Renal cortex interstitium (tissue), 11 donors: ENCODE data around the gene CORO1C. TPM values are rescaled to one million over a fixed set of nuclear protein-coding genes. Genes with fewer than 3 reads are reported as not detected.

Source experiments
- DNase-seq, 11 donors: peaks; one replicate each; pipeline ENCODE4 v3.0.0-alpha.2; 2013; ENCODE audit warnings: low read depth in 9 of 11, low spot score in 4 of 11; ENCODE audit errors: extremely low read depth in 1 of 11
- polyA plus RNA-seq, 3 donors: library from polyadenylated mRNA; unstranded; fragments of 120-200 nt; gene quantifications; one replicate each; pipeline ENCODE4 v1.2.1, GENCODE V29; 2013; ENCODE audit not compliant: insufficient read length in 3 of 3

The CORO1C gene
- polyA plus RNA-seq, 3 donors = 56.2 to 65.8 (median 60.5) TPM

DNA sequence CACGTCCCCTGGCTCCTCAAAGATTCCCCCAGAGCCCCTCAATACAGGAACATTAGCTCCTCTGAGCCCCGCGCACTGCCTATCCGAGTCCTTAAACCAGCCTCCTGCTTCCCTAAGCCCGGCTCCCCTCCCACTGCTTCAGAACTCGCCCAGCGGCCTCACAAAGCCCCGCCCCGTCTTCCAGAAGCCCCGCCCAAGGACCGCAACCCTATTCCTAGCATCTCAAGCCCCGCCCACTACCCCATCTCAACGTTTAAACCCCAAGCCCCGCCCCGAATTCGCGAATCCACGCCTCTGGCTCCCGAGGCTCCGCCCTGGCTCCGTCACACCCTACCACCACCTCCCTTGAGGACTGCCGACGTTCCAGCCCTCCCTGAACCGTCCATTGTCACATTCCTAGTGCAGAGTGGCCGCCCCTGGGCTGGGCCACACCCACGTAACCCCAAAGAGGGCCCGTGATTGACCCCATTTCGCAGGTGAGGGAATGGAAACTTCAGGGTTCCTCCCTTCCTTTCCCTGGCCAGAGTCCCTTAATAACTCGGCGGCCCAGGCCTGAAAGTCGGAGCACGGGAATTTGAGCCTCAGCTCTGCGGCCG lies 646 bp upstream of the CORO1C start:
- DNase-seq = peak; percentile 89 to 97 (median 95)

- peak in 4 of 11 donors; percentile 46 to 61 (median 55) for DNase-seq
Observed at GRCh38 chr12:108730365-108731104, 783 bp downstream of the CORO1C start.

GRCh38 chr12:108729612-108730364 lies 1.5 kb downstream of the CORO1C start:
- DNase-seq = no peak

DNA sequence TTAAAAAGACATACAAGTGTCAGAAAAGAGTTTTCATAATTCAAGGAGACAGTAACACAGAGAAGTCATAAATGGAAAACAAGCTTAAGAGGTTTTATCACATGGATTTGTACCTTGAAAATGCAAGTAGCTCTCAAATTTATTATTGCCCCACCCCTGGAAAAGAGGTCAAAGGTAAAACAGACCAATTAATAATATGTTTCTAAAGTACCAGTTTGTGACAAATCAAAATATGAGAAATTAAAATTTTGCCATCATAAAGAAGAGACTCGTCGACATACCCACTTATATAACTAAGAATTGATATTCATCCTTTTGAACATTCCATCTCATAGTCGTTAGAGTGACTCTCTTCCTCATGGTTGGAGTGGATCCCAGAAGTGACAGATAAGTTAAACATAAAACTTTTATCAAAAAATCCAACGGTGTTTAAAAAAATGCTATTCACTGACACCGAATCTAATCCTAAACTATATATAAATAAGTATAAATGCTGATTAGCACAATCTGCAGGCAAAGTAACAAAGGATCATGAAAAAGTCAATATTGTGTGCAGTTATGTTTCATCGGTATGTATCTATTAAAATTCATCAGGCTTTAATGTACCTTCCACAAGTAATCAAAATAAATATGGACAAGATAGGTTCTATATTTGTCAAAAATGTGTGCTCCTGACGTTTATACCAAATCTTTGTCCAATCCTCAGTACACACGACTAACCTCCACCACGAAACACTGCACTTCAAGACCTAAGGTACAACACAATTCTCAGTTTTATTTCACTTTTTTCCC lies 2.3 kb downstream of the CORO1C start:
- DNase-seq = no peak

DNA sequence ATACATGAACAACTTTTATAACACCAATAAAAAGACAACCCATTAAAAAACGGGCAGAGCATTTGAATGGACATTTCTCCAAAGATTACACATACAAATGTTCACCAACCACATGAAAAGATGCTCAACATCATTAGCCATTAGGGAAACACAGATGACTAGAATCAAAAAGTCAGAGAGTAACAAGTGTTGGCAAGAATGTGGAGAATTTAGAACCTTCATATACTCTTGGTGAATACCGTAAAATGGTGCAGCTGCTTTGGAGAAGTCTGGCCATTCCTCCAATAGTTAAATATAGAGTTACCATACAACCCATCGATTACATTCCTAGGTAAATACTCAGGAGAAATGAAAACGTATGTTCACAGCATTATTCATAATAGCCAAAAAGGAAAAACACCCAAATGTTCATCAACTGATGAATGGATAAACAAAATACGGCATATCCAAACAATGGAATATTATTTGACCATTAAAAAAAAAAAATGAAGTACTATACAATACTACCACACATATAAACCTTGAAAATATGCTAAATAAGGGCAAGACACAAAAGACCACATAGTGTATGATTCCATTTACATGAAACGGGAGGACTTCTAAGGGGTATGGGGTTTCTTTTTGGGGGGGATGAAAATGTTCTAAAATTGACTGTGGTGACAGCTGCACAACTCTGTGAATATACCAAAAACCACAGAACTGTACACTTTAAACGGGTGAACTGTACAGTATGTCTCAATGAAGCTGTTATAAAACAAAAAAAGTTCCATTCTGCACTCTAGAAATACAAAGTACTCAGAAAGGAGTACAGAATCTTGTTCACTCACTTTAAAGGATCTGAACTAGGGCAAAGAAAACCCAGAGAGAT lies 3.2 kb downstream of the CORO1C start:
- no peak for DNase-seq

- no peak for DNase-seq
Observed at GRCh38 chr12:108727161-108727560, 4.2 kb downstream of the CORO1C start.

DNA sequence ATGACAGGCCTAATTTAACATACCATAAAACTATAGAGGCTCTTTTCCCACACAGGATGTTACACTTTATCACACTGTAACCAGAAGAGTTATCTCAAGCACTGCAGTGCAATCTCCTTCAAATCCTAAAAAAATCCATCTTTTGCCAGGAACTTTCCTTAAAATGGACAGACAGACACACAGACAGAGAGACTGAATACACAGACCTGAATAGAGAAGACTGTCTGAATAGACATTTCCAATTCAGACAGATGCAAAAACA lies 6.5 kb downstream of the CORO1C start:
- DNase-seq = no peak

DNA sequence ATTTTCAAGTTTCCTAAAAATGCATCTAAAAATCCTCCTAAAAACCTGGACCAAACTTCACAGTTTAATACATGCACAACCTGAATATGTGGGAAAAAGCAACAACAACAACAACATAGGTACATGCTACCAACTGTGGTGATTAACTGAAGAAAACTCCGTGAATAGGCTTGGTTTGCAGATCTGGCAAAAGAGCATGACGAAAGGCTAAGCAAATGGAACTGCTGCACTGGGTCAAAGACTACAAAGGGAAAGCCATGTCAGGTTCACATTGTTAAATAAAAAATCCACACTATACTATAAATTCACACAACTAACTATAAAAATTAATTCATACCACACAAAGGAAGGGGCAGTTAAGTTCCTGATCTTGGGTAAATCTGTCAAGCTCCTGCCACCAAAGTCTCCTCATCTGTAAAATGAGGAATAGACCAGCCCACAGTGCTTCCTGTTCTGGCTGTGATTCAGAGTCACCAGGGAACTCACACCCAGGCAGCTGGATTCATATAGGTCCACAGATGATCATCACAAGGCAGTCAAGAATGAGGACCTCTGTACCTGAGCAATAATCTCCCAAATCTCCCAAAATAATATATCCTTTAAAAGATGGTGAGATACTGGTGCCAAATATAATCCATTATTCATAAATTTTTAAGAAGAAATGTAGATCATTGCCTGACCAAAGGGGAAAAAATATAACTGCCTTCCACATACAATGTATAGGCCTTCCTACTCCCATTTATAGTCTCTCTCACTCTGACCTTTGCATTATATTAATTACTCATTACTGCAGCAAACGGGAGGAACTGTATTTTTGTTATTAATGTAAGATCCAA lies 7.0 kb downstream of the CORO1C start:
- DNase-seq = no peak

DNA sequence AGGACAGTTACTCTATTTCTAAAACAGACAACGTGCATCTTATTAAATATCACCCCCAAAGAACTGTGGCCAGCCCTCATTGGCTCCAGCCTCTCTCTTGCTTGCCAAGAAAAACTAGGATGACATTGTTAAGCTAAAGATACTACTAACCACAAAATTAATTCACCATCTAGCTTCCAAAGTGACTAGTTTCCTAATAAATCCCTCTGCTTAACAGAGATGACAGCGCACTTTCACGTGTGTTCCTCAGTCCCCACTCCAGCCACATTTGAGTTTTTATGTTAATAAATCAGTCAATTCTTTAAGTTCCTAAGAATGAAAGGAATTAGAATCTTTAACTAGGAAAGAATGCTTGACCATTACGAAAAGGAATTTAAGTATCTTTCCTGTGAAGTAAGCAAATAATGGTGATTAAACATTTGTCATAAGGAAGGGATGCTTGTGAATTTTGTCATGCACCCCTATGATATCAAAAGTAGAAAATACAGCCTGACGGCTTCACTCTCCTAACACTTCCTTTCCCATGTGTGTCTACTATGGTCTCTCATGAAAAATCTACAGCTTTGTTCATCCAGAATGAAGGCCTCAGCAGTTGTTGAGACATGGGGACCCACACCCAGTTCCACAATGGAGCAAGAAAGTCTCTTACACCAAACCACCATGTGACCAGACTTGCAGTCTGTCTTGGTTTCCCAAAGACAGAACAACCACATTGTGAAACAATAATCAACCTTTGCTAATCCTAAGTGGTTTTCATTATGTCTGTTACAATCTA lies 8.1 kb downstream of the CORO1C start:
- no peak for DNase-seq

GRCh38 chr12:108722463-108722862 lies 8.9 kb downstream of the CORO1C start:
- no peak for DNase-seq

- DNase-seq = no peak
Observed at GRCh38 chr12:108721824-108722223, 9.5 kb downstream of the CORO1C start.

DNA sequence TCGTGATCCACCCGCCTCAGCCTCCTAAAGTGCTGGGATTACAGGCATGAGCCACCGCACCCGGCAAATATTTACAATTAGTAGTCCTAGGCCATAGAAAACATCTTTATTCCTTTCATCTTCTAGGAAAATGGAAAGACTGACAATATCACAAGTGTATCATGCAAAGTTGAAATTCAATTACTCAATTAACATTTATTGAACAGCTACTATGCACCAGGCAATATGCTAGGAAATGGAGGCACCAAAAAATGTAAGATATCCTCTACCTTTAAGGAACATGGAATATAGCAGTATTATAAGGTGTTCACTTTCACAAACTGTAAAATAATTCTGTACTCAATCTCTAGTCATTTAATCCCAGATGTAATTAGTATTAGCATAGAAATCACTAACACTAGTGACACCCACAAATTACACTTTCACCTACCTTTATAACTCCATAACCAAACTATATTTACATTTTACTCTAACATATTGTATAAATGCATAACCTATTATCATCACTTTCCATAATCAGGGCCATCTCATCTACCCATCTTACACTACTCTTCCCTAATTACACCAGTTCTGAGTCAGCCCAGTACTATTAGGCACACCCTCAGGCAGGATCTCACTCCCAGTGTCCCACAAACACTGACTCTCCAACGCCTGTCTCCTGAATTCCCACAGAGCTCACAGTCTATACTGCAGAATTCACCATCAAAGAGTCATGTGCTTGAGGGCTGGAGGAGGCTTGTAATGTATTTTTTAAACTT lies 10.4 kb downstream of the CORO1C start:
- no peak for DNase-seq

- no peak for DNase-seq
Observed at GRCh38 chr12:108717243-108717642, 14.1 kb downstream of the CORO1C start.

GRCh38 chr12:108714866-108715265 lies 16.5 kb downstream of the CORO1C start:
- no peak for DNase-seq

- no peak for DNase-seq
Observed at GRCh38 chr12:108713471-108713870, 17.8 kb downstream of the CORO1C start.

GRCh38 chr12:108712925-108713203 lies 18.5 kb downstream of the CORO1C start:
- no peak for DNase-seq
